OCI-LY7 (cell line): ENCODE measurements around the gene SERGEF. TPM values are rescaled to one million over a fixed set of nuclear protein-coding genes. Genes with fewer than 3 reads are reported as not detected.

Experiments
- BruUV-seq: library from RNA; stranded (reverse); fragments of 400-500 nt; replicated peaks from 2 replicates; lab custom pipeline; 2021; lab: Mats Ljungman, UMichigan
- CTCF ChIA-PET: fragments of 300-600 bp; sonication (Branson Sonifier 250); formaldehyde crosslinking; loops from one replicate; lab custom pipeline; 2022; ENCODE audit warnings: antibody characterized with exemption; ENCODE audit not compliant: unreplicated experiment; lab: Charles Lee
- POLR2A ChIA-PET: fragments of 300-600 bp; sonication (Branson Sonifier 250); formaldehyde crosslinking; loops from one replicate; lab custom pipeline; 2022; ENCODE audit warnings: antibody characterized with exemption; lab: Charles Lee
- DNase-seq: peaks from one replicate; pipeline ENCODE4 v3.0.0-alpha.2; 2015; ENCODE audit warnings: low spot score
- H2AFZ ChIP-seq: fragments of 200-600 bp; sonication (generic), shearing (Covaris generic); 2 replicates; pipeline ENCODE4 v1.6.1; 2014; ENCODE audit warnings: mild to moderate bottlenecking, antibody characterized with exemption, low read length, moderate library complexity
- H3K27ac ChIP-seq: fragments of 200-600 bp; sonication (generic); 2 replicates; pipeline ENCODE4 v1.5.1; 2014; ENCODE audit warnings: mixed run types, low read depth, mild to moderate bottlenecking, moderate library complexity, low read length, inconsistent platforms; ENCODE audit not compliant: poor library complexity, severe bottlenecking
- H3K36me3 ChIP-seq: fragments of 200-600 bp; sonication (generic); 2 replicates; pipeline ENCODE4 v1.6.1; 2014; ENCODE audit warnings: mild to moderate bottlenecking, antibody characterized with exemption, low read length, moderate library complexity, mixed read lengths; ENCODE audit not compliant: insufficient read depth
- H3K4me1 ChIP-seq: fragments of 200-600 bp; sonication (generic); 2 replicates; pipeline ENCODE4 v1.5.1; 2014; ENCODE audit warnings: mild to moderate bottlenecking, low read length; ENCODE audit not compliant: insufficient read depth, poor library complexity, severe bottlenecking
- H3K4me2 ChIP-seq: fragments of 200-600 bp; sonication (generic); 2 replicates; pipeline ENCODE4 v1.6.1; 2014; ENCODE audit warnings: mild to moderate bottlenecking, low read length
- H3K4me3 ChIP-seq: fragments of 200-600 bp; sonication (generic); 2 replicates; pipeline ENCODE4 v1.5.1; 2014; ENCODE audit warnings: mild to moderate bottlenecking, low read depth, low read length; ENCODE audit not compliant: poor library complexity, severe bottlenecking
- H3K79me2 ChIP-seq: fragments of 200-600 bp; sonication (generic); 2 replicates; pipeline ENCODE4 v1.6.1; 2016; ENCODE audit warnings: low read depth, mild to moderate bottlenecking, low read length, moderate library complexity, mixed read lengths; ENCODE audit not compliant: insufficient read depth
- H3K9me2 ChIP-seq: fragments of 200-600 bp; sonication (generic); 2 replicates; pipeline ENCODE4 v1.6.1; 2016; ENCODE audit warnings: mild to moderate bottlenecking, low read length, mixed read lengths; ENCODE audit not compliant: insufficient read depth
- H3K9me3 ChIP-seq: fragments of 200-600 bp; sonication (generic); 2 replicates; pipeline ENCODE4 v1.6.1; 2014; ENCODE audit warnings: mild to moderate bottlenecking, mixed run types, low read length, mixed read lengths
- H4K20me1 ChIP-seq: fragments of 200-600 bp; sonication (generic); 2 replicates; pipeline ENCODE4 v1.6.1; 2014; ENCODE audit warnings: mild to moderate bottlenecking, antibody characterized with exemption, low read length, moderate library complexity, mixed read lengths; ENCODE audit not compliant: insufficient read depth
- EZH2phosphoT487 ChIP-seq: fragments of 200-600 bp; sonication (generic); IDR thresholded peaks from 2 replicates; pipeline ENCODE4 v1.6.1; 2018; ENCODE audit warnings: low read depth, borderline replicate concordance, mild to moderate bottlenecking, mixed run types, antibody characterized with exemption, low read length, moderate library complexity, mixed read lengths
- intact Hi-C: fragments of 100-400 bp; cut with micrococcal nuclease; formaldehyde crosslinking; loops from one replicate; pipeline ENCODE4 v1.10.0; 2022; ENCODE audit not compliant: unreplicated experiment
- total RNA-seq, 2 experiments: library from RNA; depleted of rRNA in 1 of 2; stranded (reverse); fragments of >200 nt in 1 of 2; shearing (Covaris generic) in 1 of 2; gene quantifications; 2 replicates each; pipeline ENCODE4 v1.2.3, GENCODE V29; 2014 to 2022
- TF ChIP-seq, protein P1 (sequence below): fragments of 200-600 bp; sonication (generic); conservative IDR thresholded peaks from 2 replicates; pipeline ENCODE4 v1.5.1; 2014; ENCODE audit warnings: mild to moderate bottlenecking, antibody characterized with exemption, low read length, moderate library complexity, mixed read lengths

The SERGEF gene
- total RNA-seq, 2 experiments from 2014 or later, result 35.4 to 42.2 TPM

DNA sequence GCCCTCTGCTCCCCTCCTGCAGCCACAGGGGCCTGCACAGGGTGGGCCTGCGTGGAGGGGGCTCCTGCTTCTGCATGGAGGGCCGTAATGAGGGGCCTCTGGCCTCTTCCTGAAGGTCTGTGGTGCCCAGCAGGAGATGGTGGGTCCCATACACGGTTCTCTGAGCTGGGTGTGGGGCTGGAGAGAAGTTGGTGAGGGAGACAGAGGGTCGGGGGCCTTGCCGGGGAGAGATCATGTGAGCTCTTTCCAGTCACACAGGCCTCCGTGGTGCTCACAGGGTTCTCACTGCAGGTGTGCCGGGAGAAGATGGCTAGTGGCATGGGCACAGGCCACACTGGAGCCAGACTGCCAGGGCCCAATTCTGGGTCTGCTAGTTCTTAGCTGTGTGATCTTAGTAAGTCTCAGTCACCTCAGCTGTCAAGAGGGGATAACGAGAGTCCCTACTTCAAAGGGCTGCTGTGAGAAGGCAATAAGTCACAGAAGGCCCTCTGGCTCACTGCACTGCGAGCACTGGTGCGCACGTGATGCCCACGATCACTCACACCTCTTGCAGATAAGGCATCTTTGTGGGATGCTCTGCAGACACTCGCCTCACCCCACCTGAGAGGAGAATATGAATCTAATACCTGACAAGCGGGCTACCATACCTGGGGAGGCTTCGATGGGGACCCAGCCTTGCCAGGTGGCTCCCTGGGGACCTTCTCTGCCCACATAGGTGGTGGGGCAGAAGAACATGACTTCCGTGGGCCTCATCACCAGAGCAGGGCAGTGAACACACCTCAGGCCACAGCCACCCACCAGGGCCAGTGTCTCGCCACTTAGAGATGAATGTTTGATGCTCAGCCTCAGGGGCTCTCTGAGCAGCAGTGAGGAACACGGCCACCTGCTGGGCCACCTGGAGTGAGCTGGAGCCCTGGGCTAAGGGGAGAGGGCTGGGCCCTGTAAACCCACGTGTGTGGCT is 263.8 kb downstream of the SERGEF start:
- no peaks in the 10 kb centered on the region for H4K20me1 ChIP-seq
- no peak for TF ChIP-seq EZH2phosphoT487
- TF ChIP-seq, protein P1, sequence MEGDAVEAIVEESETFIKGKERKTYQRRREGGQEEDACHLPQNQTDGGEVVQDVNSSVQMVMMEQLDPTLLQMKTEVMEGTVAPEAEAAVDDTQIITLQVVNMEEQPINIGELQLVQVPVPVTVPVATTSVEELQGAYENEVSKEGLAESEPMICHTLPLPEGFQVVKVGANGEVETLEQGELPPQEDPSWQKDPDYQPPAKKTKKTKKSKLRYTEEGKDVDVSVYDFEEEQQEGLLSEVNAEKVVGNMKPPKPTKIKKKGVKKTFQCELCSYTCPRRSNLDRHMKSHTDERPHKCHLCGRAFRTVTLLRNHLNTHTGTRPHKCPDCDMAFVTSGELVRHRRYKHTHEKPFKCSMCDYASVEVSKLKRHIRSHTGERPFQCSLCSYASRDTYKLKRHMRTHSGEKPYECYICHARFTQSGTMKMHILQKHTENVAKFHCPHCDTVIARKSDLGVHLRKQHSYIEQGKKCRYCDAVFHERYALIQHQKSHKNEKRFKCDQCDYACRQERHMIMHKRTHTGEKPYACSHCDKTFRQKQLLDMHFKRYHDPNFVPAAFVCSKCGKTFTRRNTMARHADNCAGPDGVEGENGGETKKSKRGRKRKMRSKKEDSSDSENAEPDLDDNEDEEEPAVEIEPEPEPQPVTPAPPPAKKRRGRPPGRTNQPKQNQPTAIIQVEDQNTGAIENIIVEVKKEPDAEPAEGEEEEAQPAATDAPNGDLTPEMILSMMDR, result no peak
- no peaks in the 10 kb centered on the region for H3K9me2 ChIP-seq
- ChIA-PET CTCF (interaction anchor here (0.6 kb wide), 1 partner anchor 613 kb away, joined by 3 read pairs; no protein-coding TSS in a partner anchor), POLR2A (no interaction called here)
- no peak overlapping the region for H3K27ac ChIP-seq
- no peaks in the 10 kb centered on the region for H3K36me3 ChIP-seq
- intact Hi-C loops, result no loop called here
- H3K4me3 ChIP-seq, result no peak overlapping the region
- H3K4me1 ChIP-seq, result no peaks in the 10 kb centered on the region
- H3K9me3 ChIP-seq, result no peaks in the 10 kb centered on the region
- H2AFZ ChIP-seq, result no peak overlapping the region
- no peak for DNase-seq
- BruUV-seq, result no TSS peak
- H3K4me2 ChIP-seq, result no peak overlapping the region
- H3K79me2 ChIP-seq, result no peaks in the 10 kb centered on the region

DNA sequence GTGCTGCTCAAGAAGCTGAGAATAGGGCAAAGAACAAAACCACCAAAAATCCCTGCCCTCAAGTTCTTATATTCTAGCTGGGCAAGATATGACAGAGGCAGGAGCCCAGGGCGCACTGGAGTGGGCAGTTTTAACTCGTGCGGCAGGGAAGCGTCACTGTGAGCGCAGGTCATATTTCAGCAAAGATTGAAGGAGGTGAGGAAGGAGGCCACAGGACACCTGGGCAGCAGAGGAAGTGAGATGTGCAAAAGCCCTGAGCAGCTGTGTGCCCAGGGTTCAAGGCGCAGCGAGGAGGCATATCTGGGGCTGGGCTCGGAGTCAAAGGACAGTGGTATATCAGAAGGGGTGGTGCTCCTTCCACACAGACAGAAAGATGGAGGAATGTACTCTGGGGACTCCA is 264.8 kb downstream of the SERGEF start:
- no peaks in the 10 kb centered on the region for H3K4me1 ChIP-seq
- no peaks in the 10 kb centered on the region for H3K36me3 ChIP-seq
- H3K9me2 ChIP-seq, result no peaks in the 10 kb centered on the region
- no peaks in the 10 kb centered on the region for H4K20me1 ChIP-seq
- H2AFZ ChIP-seq, result no peak overlapping the region
- POLR2A ChIA-PET, result no interaction called here
- H3K4me3 ChIP-seq, result no peak overlapping the region
- CTCF ChIA-PET, result interaction anchor here (0.5 kb wide), 1 partner anchor 235 kb away, joined by 3 read pairs; no protein-coding TSS in a partner anchor
- no peak for DNase-seq
- no peaks in the 10 kb centered on the region for H3K79me2 ChIP-seq
- no peak overlapping the region for H3K4me2 ChIP-seq
- BruUV-seq, result no TSS peak
- no peak overlapping the region for H3K27ac ChIP-seq
- TF ChIP-seq EZH2phosphoT487, result no peak
- TF ChIP-seq, protein P1, result no peak
- intact Hi-C loops, result no loop called here
- no peaks in the 10 kb centered on the region for H3K9me3 ChIP-seq
